ENCODE results near the gene SPATA1. TPM values are rescaled to one million over a fixed set of nuclear protein-coding genes. Genes with fewer than 3 reads are reported as not detected.

Gene SPATA1
- total RNA-seq, 2 donors from 2014 or later = 0.14 to 3.6 TPM

DNA sequence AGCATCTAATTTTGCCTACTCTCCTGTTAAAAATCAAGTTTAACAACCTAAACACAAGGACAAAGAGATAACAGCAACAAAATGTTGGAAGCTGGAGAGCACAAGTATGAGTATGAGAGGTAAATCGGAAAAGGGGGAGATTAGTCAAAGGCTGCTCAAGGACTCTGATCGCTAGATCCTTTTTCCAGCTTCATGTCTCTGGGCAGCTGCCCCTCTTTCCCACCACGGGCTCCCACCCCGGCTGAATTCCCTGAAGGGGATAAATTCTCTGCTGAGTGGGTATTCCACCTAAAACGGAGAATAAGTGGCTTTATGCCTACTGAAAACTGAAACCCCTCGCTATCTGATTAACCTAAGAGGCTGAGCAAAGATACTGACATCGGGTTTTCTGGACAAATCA, 68.8 kb downstream of the SPATA1 start:
- Histone ChIP-seq H3K4me3 (peak overlapping the region; percentile 77), H3K27ac (peak overlapping the region; percentile 83 to 98), H3K9me3 (no peaks in the 10 kb centered on the region), H3K27me3 (replicated peaks; ENCODE audit: insufficient read depth) (no peaks in the 10 kb centered on the region), H3K4me1 (ENCODE audit: control insufficient read depth in 1 of 2, low read depth in 2 of 2) (peaks cover 13 to 24% of the 10 kb centered on the region in 2 donors), H3K36me3 (no peaks in the 10 kb centered on the region)
- ATAC-seq (ENCODE audit: insufficient number of reproducible peaks, low FRiP score, low read depth) (no peak), DNase-seq (ENCODE audit: low spot score) (no peak)
- TF ChIP-seq, protein P1, sequence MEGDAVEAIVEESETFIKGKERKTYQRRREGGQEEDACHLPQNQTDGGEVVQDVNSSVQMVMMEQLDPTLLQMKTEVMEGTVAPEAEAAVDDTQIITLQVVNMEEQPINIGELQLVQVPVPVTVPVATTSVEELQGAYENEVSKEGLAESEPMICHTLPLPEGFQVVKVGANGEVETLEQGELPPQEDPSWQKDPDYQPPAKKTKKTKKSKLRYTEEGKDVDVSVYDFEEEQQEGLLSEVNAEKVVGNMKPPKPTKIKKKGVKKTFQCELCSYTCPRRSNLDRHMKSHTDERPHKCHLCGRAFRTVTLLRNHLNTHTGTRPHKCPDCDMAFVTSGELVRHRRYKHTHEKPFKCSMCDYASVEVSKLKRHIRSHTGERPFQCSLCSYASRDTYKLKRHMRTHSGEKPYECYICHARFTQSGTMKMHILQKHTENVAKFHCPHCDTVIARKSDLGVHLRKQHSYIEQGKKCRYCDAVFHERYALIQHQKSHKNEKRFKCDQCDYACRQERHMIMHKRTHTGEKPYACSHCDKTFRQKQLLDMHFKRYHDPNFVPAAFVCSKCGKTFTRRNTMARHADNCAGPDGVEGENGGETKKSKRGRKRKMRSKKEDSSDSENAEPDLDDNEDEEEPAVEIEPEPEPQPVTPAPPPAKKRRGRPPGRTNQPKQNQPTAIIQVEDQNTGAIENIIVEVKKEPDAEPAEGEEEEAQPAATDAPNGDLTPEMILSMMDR (IDR thresholded peaks at IDR 0.05) = no peak

DNA sequence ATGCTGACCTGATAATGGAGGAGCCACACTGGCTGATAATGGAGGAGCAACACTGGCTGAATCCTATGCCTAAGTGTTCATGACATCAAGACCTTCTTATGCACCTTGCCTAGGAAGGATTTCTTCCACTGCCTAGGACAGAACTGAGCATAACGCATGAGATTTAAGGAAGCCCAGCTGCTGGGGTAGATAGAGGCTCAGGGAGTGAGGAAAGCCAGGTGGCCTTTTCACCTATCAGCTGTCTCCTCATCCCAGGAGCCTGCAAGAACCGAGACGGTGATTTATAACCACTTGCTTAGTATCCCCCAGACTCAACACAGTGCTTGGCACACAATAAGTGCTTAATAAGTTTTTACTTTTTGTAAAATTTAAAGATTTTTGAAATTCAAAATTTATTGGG, 75.5 kb downstream of the SPATA1 start:
- TF ChIP-seq, protein P1 (IDR thresholded peaks at IDR 0.05) = no peak
- Histone ChIP-seq H3K4me3 (no peak overlapping the region), H3K27ac (no peak overlapping the region), H3K36me3 (no peaks in the 10 kb centered on the region), H3K27me3 (replicated peaks; ENCODE audit: insufficient read depth) (no peaks in the 10 kb centered on the region), H3K9me3 (no peaks in the 10 kb centered on the region), H3K4me1 (ENCODE audit: control insufficient read depth in 1 of 2, low read depth in 2 of 2) (no peaks in the 10 kb centered on the region)
- no peak for DNase-seq (ENCODE audit: low spot score)
- ATAC-seq (ENCODE audit: insufficient number of reproducible peaks, low FRiP score, low read depth) = no peak

DNA sequence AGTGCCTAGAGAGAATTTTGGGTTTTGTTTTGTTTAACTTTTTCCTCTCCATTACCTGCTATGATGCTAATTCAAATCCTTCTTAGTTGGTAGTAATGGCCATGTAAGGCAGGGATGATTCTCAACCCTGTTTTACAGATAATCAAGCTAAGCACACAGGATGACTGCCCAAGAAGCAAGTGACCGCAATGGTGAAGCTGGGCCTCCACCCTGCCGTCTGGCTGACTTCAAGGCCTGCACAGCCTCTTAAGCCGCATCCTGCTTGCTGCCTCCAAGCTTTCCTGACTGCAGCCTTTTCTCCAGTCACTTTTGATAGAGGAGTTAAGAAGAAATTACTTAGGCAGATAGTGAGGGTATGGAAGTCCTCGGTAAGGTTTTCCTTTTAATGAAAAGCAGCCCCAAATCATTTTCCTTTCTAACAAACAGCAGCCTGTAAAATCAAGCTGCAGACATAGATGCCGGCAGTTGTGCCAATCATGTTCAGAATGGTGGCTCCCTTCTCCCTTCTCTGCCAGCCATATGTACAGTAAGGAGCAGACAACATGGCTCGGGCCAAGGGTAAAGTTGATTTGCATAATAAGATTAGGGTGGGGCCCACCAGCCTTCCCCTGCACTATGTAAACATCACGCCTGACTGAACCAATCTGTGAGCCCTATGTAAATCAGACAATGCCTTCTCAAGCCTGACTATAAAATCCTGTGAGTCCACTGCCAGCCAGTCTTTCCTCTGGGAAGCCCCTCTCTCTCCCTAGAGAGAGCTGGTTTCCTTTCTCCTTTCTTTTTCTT, 76.8 kb downstream of the SPATA1 start:
- Histone ChIP-seq H3K9me3 (no peaks in the 10 kb centered on the region), H3K4me1 (ENCODE audit: control insufficient read depth in 1 of 2, low read depth in 2 of 2) (no peaks in the 10 kb centered on the region), H3K27me3 (replicated peaks; ENCODE audit: insufficient read depth) (no peaks in the 10 kb centered on the region), H3K4me3 (no peak overlapping the region), H3K36me3 (no peaks in the 10 kb centered on the region), H3K27ac (no peak overlapping the region)
- ATAC-seq (ENCODE audit: insufficient number of reproducible peaks, low FRiP score, low read depth) (no peak), DNase-seq (ENCODE audit: low spot score) (no peak)
- TF ChIP-seq, protein P1 (IDR thresholded peaks at IDR 0.05) = no peak

DNA sequence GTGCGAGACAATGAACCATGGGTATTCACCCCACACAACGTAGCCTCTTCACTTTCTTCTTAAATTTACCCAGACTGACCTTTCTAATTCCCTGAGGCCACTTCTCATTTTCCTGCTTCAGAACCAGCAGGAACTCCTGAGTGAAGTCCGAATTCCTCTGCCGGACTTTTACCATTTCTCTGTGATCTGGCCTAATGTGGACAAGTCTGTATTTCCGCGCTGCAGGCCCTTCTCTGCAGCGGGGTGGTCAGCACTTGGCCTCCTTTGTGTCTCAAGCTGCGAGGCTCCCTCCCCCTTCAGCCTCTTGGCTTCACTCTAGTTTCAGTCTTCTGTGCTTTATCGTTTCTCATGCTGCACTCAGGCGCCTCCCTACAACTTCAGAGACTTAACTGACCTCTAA, 77.5 kb downstream of the SPATA1 start:
- no peaks in the 10 kb centered on the region for H3K4me1 ChIP-seq (ENCODE audit: control insufficient read depth in 1 of 2, low read depth in 2 of 2)
- ATAC-seq (ENCODE audit: insufficient number of reproducible peaks, low FRiP score, low read depth) (no peak), DNase-seq (ENCODE audit: low spot score) (no peak)
- TF ChIP-seq, protein P1 (IDR thresholded peaks at IDR 0.05) = no peak
- no peaks in the 10 kb centered on the region for H3K36me3 ChIP-seq
- no peak overlapping the region for H3K4me3 ChIP-seq
- H3K9me3 ChIP-seq = no peaks in the 10 kb centered on the region
- no peak overlapping the region for H3K27ac ChIP-seq
- H3K27me3 ChIP-seq (replicated peaks; ENCODE audit: insufficient read depth) = no peaks in the 10 kb centered on the region

DNA sequence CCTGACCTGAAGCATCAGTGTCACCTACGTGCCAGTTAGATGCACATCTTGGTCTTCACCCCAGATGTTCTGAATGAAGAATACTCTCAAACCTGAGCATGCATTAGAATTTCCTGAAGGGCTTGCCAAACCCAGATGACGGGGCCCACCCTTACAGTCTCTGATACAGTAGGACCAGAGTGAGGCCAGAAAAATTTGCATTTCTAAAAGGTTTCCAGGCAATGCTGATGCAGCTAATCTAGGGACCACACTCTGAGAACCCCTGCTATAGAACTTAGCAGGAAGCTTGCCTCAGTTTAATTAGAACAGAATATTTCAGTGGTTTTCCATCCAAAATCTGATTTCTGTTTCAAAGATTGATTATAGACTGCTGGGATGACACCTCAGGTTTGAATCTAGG, 77.9 kb downstream of the SPATA1 start:
- no peaks in the 10 kb centered on the region for H3K4me1 ChIP-seq (ENCODE audit: control insufficient read depth in 1 of 2, low read depth in 2 of 2)
- no peaks in the 10 kb centered on the region for H3K27me3 ChIP-seq (replicated peaks; ENCODE audit: insufficient read depth)
- ATAC-seq (ENCODE audit: insufficient number of reproducible peaks, low FRiP score, low read depth) (no peak), DNase-seq (ENCODE audit: low spot score) (no peak)
- H3K36me3 ChIP-seq = no peaks in the 10 kb centered on the region
- H3K9me3 ChIP-seq = no peaks in the 10 kb centered on the region
- TF ChIP-seq, protein P1 (IDR thresholded peaks at IDR 0.05) = no peak
- no peak overlapping the region for H3K4me3 ChIP-seq
- no peak overlapping the region for H3K27ac ChIP-seq

Measured in thoracic aorta (tissue), 2 donors.